Measurements from ENCODE around the gene NPIPA3.
"Not testable (repeated sequence)": the region's sequence is repeated elsewhere in the genome, so short reads cannot be mapped to it uniquely, and the experiment has no call there.

The NPIPA3 gene

GRCh38 chr16:14703156-14704011, at the start of gene NPIPA3:
Gene NPIPA3 (plus strand): TSS chr16:14703411. CDS start chr16:14708944, 5,533 bp downstream.
- not testable (repeated sequence) for DNase-seq

DNA sequence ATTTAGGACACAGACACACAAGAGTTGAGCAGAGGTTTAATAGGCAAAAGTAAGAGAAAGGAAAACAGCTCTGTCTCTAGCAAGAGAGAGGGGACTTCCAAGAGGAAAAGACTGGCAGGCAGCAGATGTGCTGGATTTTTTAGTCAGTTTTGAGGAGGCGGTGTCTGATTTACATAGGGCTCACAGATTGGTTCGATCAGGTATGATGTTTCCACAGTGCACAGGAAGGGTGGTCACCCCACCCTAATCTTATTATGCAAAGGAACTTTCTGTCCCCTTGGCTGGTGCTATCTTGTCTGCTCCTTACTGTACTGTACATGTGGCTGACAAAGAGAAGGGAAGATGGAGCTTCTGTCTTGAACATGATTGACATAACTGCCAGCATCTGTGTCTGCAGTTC, 45.1 kb upstream of the NPIPA3 start:
- no peak for DNase-seq

DNA sequence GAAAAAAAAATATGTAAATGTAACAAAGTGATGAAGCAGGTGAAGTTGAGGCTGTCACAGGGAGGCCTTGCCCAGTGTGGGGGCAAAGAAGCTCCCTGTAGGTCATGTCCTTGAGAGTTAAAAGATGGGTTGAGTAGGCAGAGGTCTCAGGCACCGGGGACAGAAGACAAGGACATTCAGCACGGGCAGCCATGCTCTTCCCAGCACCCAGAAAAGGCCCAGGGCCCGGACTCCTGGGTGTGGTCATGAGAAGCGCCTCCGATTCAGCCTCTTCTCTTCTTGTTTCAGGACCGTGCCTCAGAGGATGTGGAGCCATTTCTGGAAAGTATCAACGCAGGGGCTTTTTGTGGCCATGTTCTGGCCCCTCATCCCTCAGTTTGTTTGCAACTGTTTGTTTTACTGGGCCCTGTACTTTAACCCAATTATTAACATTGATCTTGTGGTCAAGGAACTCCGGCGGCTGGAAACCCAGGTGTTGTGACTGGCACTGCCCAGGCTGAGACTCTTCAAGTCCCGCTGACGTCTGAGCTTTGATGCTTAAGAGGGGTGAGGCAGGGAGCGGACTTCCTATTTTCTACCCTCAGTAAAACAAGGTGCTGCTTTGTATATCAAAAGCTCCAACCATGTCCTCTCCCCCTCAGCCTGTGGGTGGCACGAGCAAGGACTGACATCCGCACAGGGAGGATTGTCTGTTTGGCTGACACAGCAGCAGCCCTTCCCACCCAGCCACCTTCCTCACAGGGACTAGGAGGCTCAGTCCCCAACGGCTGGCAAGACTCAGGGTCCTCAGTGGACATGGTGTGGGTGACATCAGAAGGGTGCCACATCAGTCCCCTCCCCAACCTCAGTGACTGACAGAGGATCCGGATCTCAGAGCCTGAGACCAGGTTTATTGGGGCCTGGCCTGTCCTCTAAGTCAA, 35.6 kb upstream of the NPIPA3 start:
- DNase-seq, result no peak

DNA sequence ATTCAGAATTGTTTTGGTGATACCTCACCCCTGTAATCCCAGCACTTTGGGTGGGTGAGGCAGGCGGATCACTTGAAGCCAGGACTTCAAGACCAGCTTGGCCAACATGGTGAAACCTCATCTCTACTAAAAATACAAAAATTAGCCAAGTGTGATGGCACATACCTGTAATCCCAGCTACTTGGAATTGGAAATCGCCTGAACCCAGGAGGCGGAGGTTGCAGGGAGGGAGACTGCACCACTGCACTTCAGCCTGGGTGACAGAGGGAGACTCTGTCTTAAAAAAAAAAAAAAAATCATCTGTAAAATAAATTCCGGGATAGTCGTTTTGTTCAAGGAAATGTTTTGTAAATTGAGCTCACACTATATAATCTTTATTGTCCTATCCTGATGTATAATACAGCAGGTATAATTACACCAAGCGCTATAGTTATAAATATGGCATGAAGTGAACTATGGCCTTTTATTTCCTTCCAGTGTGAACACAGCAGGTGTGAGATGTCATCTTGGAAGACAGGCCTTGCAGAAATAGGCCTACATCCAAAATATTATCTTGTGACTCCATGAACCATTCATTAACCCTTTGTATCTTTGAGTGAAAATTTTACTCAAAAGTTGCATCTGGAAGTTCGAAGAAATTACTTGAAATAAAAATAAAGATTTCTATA, 34.5 kb upstream of the NPIPA3 start:
- DNase-seq, result no peak

DNA sequence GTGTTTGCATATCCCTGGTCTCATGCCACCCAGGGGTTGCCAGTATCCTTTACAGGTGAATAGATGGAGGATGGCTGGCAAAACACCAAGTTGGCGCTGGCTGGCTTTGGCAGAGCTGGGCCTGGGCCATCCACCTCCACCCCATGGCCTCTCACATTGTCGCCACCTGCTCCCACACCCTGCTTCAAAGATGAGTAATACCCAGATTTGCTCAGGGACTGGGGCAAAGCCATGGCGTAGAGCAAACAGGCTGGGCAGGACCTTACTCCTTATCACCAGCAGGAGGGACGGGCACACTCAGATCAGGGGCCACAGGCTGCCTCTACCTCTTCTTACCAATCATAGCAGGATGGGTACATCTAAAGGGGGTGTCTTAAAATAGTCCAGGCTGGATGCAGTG, 33.4 kb upstream of the NPIPA3 start:
- DNase-seq, result no peak

- peak; percentile 33 for DNase-seq
These were observed 30.7 kb upstream of the NPIPA3 start for GRCh38 chr16:14672403-14672971.

DNA sequence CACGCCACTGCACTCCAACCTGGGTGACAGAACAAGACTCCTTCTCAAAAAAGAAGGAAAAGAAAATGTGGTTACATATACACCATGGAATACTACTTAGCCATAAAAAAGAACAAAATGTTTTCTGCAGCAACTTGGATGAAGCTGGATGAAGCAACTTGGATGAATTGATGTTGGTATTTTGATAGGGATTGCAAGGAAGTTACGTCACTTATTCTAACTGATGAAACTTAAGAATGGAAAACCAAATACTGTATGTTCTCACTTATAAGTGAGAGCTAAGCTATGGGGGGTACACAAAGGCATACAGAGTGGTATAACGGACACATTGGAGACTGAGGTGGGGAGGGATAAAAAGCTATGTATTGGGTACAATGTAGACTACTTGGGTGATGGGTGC, 26.6 kb upstream of the NPIPA3 start:
- no peak for DNase-seq

- DNase-seq, result no peak
These were observed 25.6 kb upstream of the NPIPA3 start for GRCh38 chr16:14677627-14678026.

GRCh38 chr16:14678748-14679497, 24.3 kb upstream of the NPIPA3 start:
- no peak for DNase-seq

DNA sequence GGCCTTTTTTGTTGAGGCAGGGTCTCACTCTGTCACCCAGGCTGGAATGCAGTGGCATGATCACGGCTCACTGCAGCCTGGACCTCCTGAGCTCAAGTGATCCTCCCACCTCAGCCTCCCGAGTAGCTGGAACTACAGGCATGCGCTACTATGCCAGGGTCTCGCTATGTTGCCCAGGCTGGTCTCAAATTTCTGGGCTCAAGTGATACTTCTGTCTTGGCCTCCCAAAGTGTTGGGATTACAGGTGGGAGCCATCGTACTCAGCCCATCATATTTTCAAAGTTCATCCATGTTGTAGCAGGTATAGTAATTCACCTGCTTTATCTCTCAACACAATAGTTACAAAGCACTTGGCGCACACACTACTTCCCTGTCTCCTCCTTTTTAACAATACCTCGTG, 22.8 kb upstream of the NPIPA3 start:
- DNase-seq, result not testable (repeated sequence)

GRCh38 chr16:14681115-14681514, 22.1 kb upstream of the NPIPA3 start:
- no peak for DNase-seq

DNA sequence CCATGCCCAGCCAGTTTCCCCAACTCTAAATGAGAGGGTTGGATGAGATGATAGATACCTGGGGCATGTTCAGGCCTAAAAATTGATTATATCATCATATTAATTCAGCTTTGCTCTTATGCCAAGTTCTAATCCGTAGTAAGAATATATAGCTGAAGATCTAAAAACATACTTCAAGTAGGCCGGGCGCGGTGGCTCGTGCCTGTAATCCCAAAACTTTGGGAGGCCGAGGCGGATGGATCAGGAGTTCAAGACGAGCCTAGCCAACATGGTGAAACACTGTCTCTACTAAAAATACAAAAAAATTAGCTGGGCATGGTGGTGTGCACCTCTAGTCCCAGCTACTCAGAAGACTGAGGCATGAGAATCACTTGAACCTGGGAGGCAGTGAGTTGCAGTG, 21.1 kb upstream of the NPIPA3 start:
- DNase-seq, result no peak

GRCh38 chr16:14685870-14686793, 17.1 kb upstream of the NPIPA3 start:
- DNase-seq, result not testable (repeated sequence)

- DNase-seq, result not testable (repeated sequence)
These were observed 9.1 kb upstream of the NPIPA3 start, which contains the start of gene PLA2G10 for GRCh38 chr16:14694129-14694528. Gene PLA2G10 (minus strand): TSS chr16:14694308. CDS start chr16:14694229, 79 bp downstream.

DNA sequence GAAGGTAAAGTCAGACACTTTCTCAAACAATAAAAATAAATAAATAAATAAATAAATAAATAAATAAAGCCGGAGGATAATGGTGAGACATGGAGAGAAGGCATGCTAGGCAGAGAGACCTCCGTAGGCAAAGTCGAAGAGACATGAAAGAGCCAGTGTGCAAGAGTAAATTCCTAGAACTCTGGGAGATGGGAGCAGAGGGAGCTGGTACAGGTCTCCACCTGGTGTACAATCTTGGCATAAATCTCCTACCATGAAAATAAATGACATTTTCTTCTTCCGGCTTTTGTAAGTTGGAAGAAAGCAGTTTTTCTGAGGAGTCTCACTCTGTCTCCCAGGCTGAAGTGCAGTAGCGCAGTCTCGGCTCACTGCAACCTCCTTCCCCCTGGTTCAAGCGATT, 1.4 kb upstream of the NPIPA3 start:
- not testable (repeated sequence) for DNase-seq

GRCh38 chr16:14702672-14703071, 539 bp upstream of the NPIPA3 start:
- DNase-seq, result not testable (repeated sequence)

DNA sequence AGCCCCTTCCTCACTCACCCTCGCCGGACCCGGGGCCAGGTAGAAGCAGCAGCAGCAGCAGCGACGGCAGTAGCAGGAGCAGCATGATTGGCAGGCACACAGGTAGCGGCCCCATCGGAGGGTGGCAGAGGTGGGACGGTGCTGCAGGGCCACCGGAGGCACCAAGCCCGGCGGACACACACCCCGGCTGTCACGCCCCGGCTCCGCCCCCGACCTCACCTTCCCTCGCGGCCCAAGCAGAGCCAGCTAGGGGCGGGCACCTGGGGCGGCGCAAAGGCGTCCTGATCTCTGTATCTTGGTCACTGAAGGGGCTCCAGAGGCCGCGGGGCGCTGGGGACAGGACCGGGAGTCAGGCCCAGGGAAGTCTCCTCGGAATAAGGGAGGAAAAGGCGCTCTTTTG, 30.0 kb downstream of the NPIPA3 start:
- DNase-seq, result not testable (repeated sequence)

- not testable (repeated sequence) for DNase-seq
These were observed 37.7 kb downstream of the NPIPA3 start for GRCh38 chr16:14740832-14741385.

- not testable (repeated sequence) for DNase-seq
These were observed 38.6 kb downstream of the NPIPA3 start for GRCh38 chr16:14741794-14742193.
